ENCODE results near the gene SEC22C. TPM values are rescaled to one million over a fixed set of nuclear protein-coding genes. Genes with fewer than 3 reads are reported as not detected.

SEC22C gene
- total and polyA plus RNA-seq, 4 donors: 23.3 to 61.4 (median 35.0) TPM

- Histone ChIP-seq H3K27ac (ENCODE audit: low read depth in 1 of 2, low read length in 1 of 2) (peak overlapping the region; percentile 61 to 63), H3K9ac (ENCODE audit: insufficient read depth in 1 of 2, low read length in 2 of 2) (no peak overlapping the region), H3K9me3 (ENCODE audit: control insufficient read depth in 4 of 4, insufficient read depth in 3 of 4, low read length in 3 of 4) (no peaks in the 10 kb centered on the region), H3K27me3 (ENCODE audit: control insufficient read depth in 3 of 3, insufficient read depth in 3 of 3, low read length in 2 of 3) (no peaks in the 10 kb centered on the region), H3K4me3 (no peak overlapping the region), H3K36me3 (ENCODE audit: control insufficient read depth in 4 of 4, insufficient read depth in 4 of 4, low read length in 4 of 4) (peaks cover 0 to 23% (median 0%) of the 10 kb centered on the region in 4 donors), H3K4me1 (ENCODE audit: control insufficient read depth in 5 of 5, insufficient read depth in 5 of 5, low read length in 5 of 5) (peaks cover 0 to 35% (median 0%) of the 10 kb centered on the region in 5 donors)
- ATAC-seq (ENCODE audit: insufficient read depth, low FRiP score) (no peak), DNase-seq (no peak)
- TF ChIP-seq CTCF (IDR thresholded peaks at IDR 0.05; ENCODE audit: control extremely low read depth, extremely low read depth): no peak
- WGBS, 2 donors: 64 to 83% methylated on average over 5 of the region's 5 CpGs
These were observed 65.3 kb downstream of the SEC22C start for GRCh38 chr3:42516443-42516842.

GRCh38 chr3:42515976-42516375, 65.8 kb downstream of the SEC22C start:
- 69 to 76% methylated on average over 2 of the region's 2 CpGs for WGBS, 2 donors
- TF ChIP-seq CTCF (IDR thresholded peaks at IDR 0.05; ENCODE audit: control extremely low read depth, extremely low read depth): no peak
- peaks cover 0 to 20% (median 0%) of the 10 kb centered on the region in 4 donors for H3K36me3 ChIP-seq (ENCODE audit: control insufficient read depth in 4 of 4, insufficient read depth in 4 of 4, low read length in 4 of 4)

DNA sequence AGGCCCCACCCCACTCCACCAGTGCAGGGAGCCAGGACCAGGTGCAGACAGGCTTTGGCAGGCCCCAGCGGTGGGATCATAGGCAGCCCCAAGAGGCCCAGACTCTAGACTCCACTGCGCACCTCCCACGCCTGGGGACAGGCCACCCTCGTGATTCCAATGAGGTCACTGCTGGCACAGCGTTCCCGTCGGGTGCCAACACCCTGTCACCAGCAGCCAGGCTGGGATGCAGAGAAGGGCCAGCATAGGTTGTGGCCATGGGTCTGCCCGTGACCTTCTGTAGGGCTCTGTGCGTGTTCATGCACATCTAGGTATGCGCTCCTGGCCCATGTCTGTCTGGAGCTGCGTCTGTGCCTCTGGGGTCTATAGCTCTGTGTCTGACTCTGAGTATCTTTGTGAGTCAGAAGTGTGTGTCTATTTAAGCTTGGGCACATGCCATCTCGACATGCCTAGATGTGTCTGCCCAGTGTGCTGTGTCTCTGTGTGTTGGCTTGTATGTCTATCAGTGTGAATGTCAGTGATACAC, 66.3 kb downstream of the SEC22C start:
- H3K27me3 ChIP-seq (ENCODE audit: control insufficient read depth in 3 of 3, insufficient read depth in 3 of 3, low read length in 2 of 3): no peaks in the 10 kb centered on the region
- TF ChIP-seq CTCF (IDR thresholded peaks at IDR 0.05; ENCODE audit: control extremely low read depth, extremely low read depth): no peak
- peaks cover 0 to 40% (median 0%) of the 10 kb centered on the region in 5 donors for H3K4me1 ChIP-seq (ENCODE audit: control insufficient read depth in 5 of 5, insufficient read depth in 5 of 5, low read length in 5 of 5)
- H3K27ac ChIP-seq (ENCODE audit: low read depth in 1 of 2, low read length in 1 of 2): peak overlapping the region; percentile 61 to 63
- ATAC-seq (ENCODE audit: insufficient read depth, low FRiP score): no peak
- 76 to 81% methylated on average over 12 of the region's 12 CpGs for WGBS, 2 donors
- H3K4me3 ChIP-seq: no peak overlapping the region
- DNase-seq: no peak
- H3K36me3 ChIP-seq (ENCODE audit: control insufficient read depth in 4 of 4, insufficient read depth in 4 of 4, low read length in 4 of 4): peaks cover 0 to 16% (median 0%) of the 10 kb centered on the region in 4 donors
- H3K9me3 ChIP-seq (ENCODE audit: control insufficient read depth in 4 of 4, insufficient read depth in 3 of 4, low read length in 3 of 4): no peaks in the 10 kb centered on the region
- H3K9ac ChIP-seq (ENCODE audit: insufficient read depth in 1 of 2, low read length in 2 of 2): no peak overlapping the region

More at GRCh38 chr3:42515976-42516375, 65.8 kb downstream of the SEC22C start:
- Histone ChIP-seq H3K9ac (ENCODE audit: insufficient read depth in 1 of 2, low read length in 2 of 2) (no peak overlapping the region), H3K4me3 (no peak overlapping the region), H3K9me3 (ENCODE audit: control insufficient read depth in 4 of 4, insufficient read depth in 3 of 4, low read length in 3 of 4) (no peaks in the 10 kb centered on the region), H3K4me1 (ENCODE audit: control insufficient read depth in 5 of 5, insufficient read depth in 5 of 5, low read length in 5 of 5) (peaks cover 0 to 36% (median 0%) of the 10 kb centered on the region in 5 donors), H3K27me3 (ENCODE audit: control insufficient read depth in 3 of 3, insufficient read depth in 3 of 3, low read length in 2 of 3) (no peaks in the 10 kb centered on the region), H3K27ac (ENCODE audit: low read depth in 1 of 2, low read length in 1 of 2) (peak overlapping the region; percentile 61 to 63)
- ATAC-seq (ENCODE audit: insufficient read depth, low FRiP score) (no peak), DNase-seq (no peak)

DNA sequence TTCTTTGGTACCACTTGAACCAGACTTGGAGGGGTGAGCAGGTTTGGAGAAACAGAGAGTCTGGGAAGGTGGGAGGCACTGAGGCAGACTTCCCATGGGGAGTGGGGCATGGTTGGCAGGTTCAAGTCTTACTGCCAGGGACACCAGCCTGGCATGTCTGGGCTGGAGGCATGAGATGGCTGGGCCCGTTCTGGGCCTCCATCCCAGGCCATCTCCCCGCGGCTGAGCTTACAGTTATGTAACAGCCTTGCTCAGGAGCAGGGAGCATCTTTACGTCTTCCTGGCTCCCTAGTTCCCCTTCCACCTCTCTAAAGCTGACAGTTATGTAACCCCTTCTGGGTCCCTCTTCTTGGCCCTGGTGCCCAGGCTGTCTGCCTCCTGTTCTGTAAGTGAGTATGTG, 66.9 kb downstream of the SEC22C start:
- Histone ChIP-seq H3K4me1 (ENCODE audit: control insufficient read depth in 5 of 5, insufficient read depth in 5 of 5, low read length in 5 of 5) (peaks cover 0 to 40% (median 0%) of the 10 kb centered on the region in 5 donors), H3K9ac (ENCODE audit: insufficient read depth in 1 of 2, low read length in 2 of 2) (no peak overlapping the region), H3K36me3 (ENCODE audit: control insufficient read depth in 4 of 4, insufficient read depth in 4 of 4, low read length in 4 of 4) (peaks cover 0 to 16% (median 0%) of the 10 kb centered on the region in 4 donors), H3K27me3 (ENCODE audit: control insufficient read depth in 3 of 3, insufficient read depth in 3 of 3, low read length in 2 of 3) (no peaks in the 10 kb centered on the region), H3K4me3 (no peak overlapping the region), H3K27ac (ENCODE audit: low read depth in 1 of 2, low read length in 1 of 2) (peak overlapping the region; percentile 56 to 61), H3K9me3 (ENCODE audit: control insufficient read depth in 4 of 4, insufficient read depth in 3 of 4, low read length in 3 of 4) (no peaks in the 10 kb centered on the region)
- DNase-seq: no peak
- 46 to 71% methylated on average over 4 of the region's 4 CpGs for WGBS, 2 donors
- ATAC-seq (ENCODE audit: insufficient read depth, low FRiP score): no peak
- no peak for TF ChIP-seq CTCF (IDR thresholded peaks at IDR 0.05; ENCODE audit: control extremely low read depth, extremely low read depth)
